Measurements from ENCODE around the gene SLC22A23. TPM values are rescaled to one million over a fixed set of nuclear protein-coding genes. Genes with fewer than 3 reads are reported as not detected.

SLC22A23 gene
- total and polyA plus RNA-seq, 2 donors (not counting 1 experiment from before 2014, with no cell fraction given): 0.18 to 1.4 TPM

DNA sequence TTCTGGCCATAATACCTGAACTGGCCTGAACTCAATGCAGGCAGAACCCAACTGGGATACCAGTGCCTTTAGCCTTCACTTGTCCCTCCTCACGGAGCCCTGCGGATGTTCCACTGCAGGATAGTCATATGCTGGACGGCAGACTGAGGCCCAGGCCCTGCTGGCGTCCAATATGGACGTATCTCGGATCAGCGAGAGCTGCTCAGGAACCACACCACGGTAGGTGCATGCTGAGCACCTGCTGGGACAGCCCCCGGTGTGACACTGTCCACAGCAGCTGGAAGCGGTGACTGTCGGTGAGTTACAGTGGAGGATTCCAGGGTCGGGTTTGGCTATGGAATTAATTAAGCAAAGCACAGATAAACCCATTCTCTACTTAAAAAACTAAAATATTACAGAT lies 149.4 kb downstream of the SLC22A23 start:
- Histone ChIP-seq H3K4me3 (ENCODE audit: control extremely low read depth in 1 of 5, extremely low read depth in 1 of 5, insufficient read depth in 1 of 5, low read depth in 2 of 5, low read length in 4 of 5) (no peak overlapping the region), H4K20me1 (ENCODE audit: control insufficient read depth, insufficient read depth, low read length, poor library complexity, severe bottlenecking) (no peaks in the 10 kb centered on the region), H3K4me2 (replicated peaks; ENCODE audit: low read depth, low read length, poor library complexity, severe bottlenecking) (no peak overlapping the region), H2AFZ (ENCODE audit: insufficient read depth, low read depth, low read length, poor library complexity, severe bottlenecking) (no peak overlapping the region), H3K36me3 (replicated peaks in 1 of 2; ENCODE audit: control extremely low read depth in 1 of 2, control insufficient read depth in 1 of 2, extremely low read depth in 1 of 2, insufficient read depth in 2 of 2, low read length in 1 of 2) (no peaks in the 10 kb centered on the region), H3K4me1 (ENCODE audit: control insufficient read depth in 2 of 2, insufficient read depth in 2 of 2, low read length in 2 of 2) (no peaks in the 10 kb centered on the region), H3K27me3 (replicated peaks in 1 of 4; ENCODE audit: control extremely low read depth in 1 of 4, control insufficient read depth in 3 of 4, insufficient read depth in 4 of 4, low read length in 3 of 4) (peaks cover 0 to 14% (median 0%) of the 10 kb centered on the region in 4 experiments), H3K9me3 (ENCODE audit: control extremely low read depth in 1 of 3, control insufficient read depth in 2 of 3, insufficient read depth in 1 of 3, low read length in 2 of 3) (peaks cover 0 to 15% (median 0%) of the 10 kb centered on the region in 3 donors), H3K9ac (ENCODE audit: low read length) (no peak overlapping the region), H3K79me2 (ENCODE audit: control insufficient read depth, insufficient read depth, low read length) (no peaks in the 10 kb centered on the region), H3K27ac (ENCODE audit: low read length in 2 of 2) (no peak overlapping the region)
- WGBS (ENCODE audit: insufficient coverage): 95% methylated on average over 8 of the region's 12 CpGs
- Mint-ChIP-seq H3K27me3 (peaks cover 37% of the 10 kb centered on the region), H3K27ac (no peak overlapping the region), H3K4me1 (no peaks in the 10 kb centered on the region), H3K4me3 (no peak overlapping the region), H3K9me3 (ENCODE audit: insufficient read depth) (no peaks in the 10 kb centered on the region)
- intact Hi-C loops (cut with micrococcal nuclease): no loop called here
- TF ChIP-seq EZH2 (IDR thresholded peaks at IDR 0.05; ENCODE audit: borderline replicate concordance, insufficient read depth, low read depth, low read length, poor library complexity, severe bottlenecking) (no peak), CTCF (IDR thresholded peaks at IDR 0.05) (no peak)
- ChIA-PET CTCF (no interaction called here), POLR2A (no interaction called here)
- ATAC-seq (ENCODE audit: low read depth): no peak
- DNase-seq: no peak

- no peak overlapping the region for H3K4me3 Mint-ChIP-seq
- H3K27ac ChIP-seq (ENCODE audit: low read length in 2 of 2): no peak overlapping the region
- TF ChIP-seq EZH2 (IDR thresholded peaks at IDR 0.05; ENCODE audit: borderline replicate concordance, insufficient read depth, low read depth, low read length, poor library complexity, severe bottlenecking) (no peak), CTCF (IDR thresholded peaks at IDR 0.05) (no peak)
- WGBS (ENCODE audit: insufficient coverage): 96% methylated on average over 9 of the region's 10 CpGs
- H3K27me3 Mint-ChIP-seq: peaks cover 42% of the 10 kb centered on the region
- H2AFZ ChIP-seq (ENCODE audit: insufficient read depth, low read depth, low read length, poor library complexity, severe bottlenecking): no peak overlapping the region
- H3K9ac ChIP-seq (ENCODE audit: low read length): no peak overlapping the region
- peaks cover 0 to 15% (median 0%) of the 10 kb centered on the region in 3 donors for H3K9me3 ChIP-seq (ENCODE audit: control extremely low read depth in 1 of 3, control insufficient read depth in 2 of 3, insufficient read depth in 1 of 3, low read length in 2 of 3)
- ChIA-PET CTCF (no interaction called here), POLR2A (no interaction called here)
- ATAC-seq (ENCODE audit: low read depth): no peak
- no peak overlapping the region for H3K4me3 ChIP-seq (ENCODE audit: control extremely low read depth in 1 of 5, extremely low read depth in 1 of 5, insufficient read depth in 1 of 5, low read depth in 2 of 5, low read length in 4 of 5)
- peaks cover 0 to 14% (median 0%) of the 10 kb centered on the region in 4 experiments for H3K27me3 ChIP-seq (replicated peaks in 1 of 4; ENCODE audit: control extremely low read depth in 1 of 4, control insufficient read depth in 3 of 4, insufficient read depth in 4 of 4, low read length in 3 of 4)
- H3K9me3 Mint-ChIP-seq (ENCODE audit: insufficient read depth): peaks cover 5% of the 10 kb centered on the region
- no peaks in the 10 kb centered on the region for H3K79me2 ChIP-seq (ENCODE audit: control insufficient read depth, insufficient read depth, low read length)
- no peaks in the 10 kb centered on the region for H4K20me1 ChIP-seq (ENCODE audit: control insufficient read depth, insufficient read depth, low read length, poor library complexity, severe bottlenecking)
- DNase-seq: no peak
- H3K27ac Mint-ChIP-seq: no peak overlapping the region
- H3K36me3 ChIP-seq (replicated peaks in 1 of 2; ENCODE audit: control extremely low read depth in 1 of 2, control insufficient read depth in 1 of 2, extremely low read depth in 1 of 2, insufficient read depth in 2 of 2, low read length in 1 of 2): no peaks in the 10 kb centered on the region
- H3K4me1 Mint-ChIP-seq: no peaks in the 10 kb centered on the region
- intact Hi-C loops (cut with micrococcal nuclease): no loop called here
- no peak overlapping the region for H3K4me2 ChIP-seq (replicated peaks; ENCODE audit: low read depth, low read length, poor library complexity, severe bottlenecking)
- H3K4me1 ChIP-seq (ENCODE audit: control insufficient read depth in 2 of 2, insufficient read depth in 2 of 2, low read length in 2 of 2): no peaks in the 10 kb centered on the region
Observed at GRCh38 chr6:3306848-3307247, 150.0 kb downstream of the SLC22A23 start.
